HepG2 (cell line): Measurements from ENCODE around the gene CLDN10. TPM values are rescaled to one million over a fixed set of nuclear protein-coding genes. Genes with fewer than 3 reads are reported as not detected.

Experiments used
- ATAC-seq: fragments of 200-7000 bp; cut with Tn5 transposase; 3 replicates; pipeline ENCODE4 v1.9.1; 2020; ENCODE audit warnings: mild to moderate bottlenecking, moderate library complexity
- BruUV-seq: library from RNA; stranded (reverse); fragments of 400-500 nt; replicated peaks from 2 replicates; lab custom pipeline; 2021; lab: Mats Ljungman, UMichigan
- CTCF ChIA-PET: fragments of 300-600 bp; formaldehyde crosslinking; extraction: SDS; loops from one replicate; lab custom pipeline; 2021; ENCODE audit warnings: low total read pairs, inconsistent platforms, low intra/inter-chr PET ratio; lab: Yijun Ruan, JAX
- POLR2A ChIA-PET: fragments of 350-600 bp; sonication (Branson Sonifier 250); formaldehyde crosslinking; loops from one replicate; lab custom pipeline; 2020; ENCODE audit warnings: antibody characterized with exemption, inconsistent platforms; lab: Yijun Ruan, JAX
- DNase-seq: peaks from one replicate; pipeline ENCODE4 v3.0.0-alpha.2; 2015; ENCODE audit warnings: low spot score
- FAIRE-seq: peaks from 3 replicates; lab custom pipeline; 2011; peaks lifted over from hg19 to GRCh38; lab: Jason Lieb, UNC
- H2AFZ ChIP-seq: one replicate; pipeline ENCODE4 v1.6.1; 2011; ENCODE audit warnings: low read length, inconsistent platforms
- H3K27ac ChIP-seq: fragments of 300-600 bp; 3 replicates; pipeline ENCODE4 v1.8.0; 2011; ENCODE audit warnings: mixed run types, mild to moderate bottlenecking, mixed read lengths, low read length, inconsistent platforms; ENCODE audit not compliant: insufficient read depth; ENCODE audit errors: extremely low read length
- H3K27me3 ChIP-seq, 2 experiments: fragments of 200-600 bp in 1 of 2; 2 replicates in 1 of 2; 3 replicates in 1 of 2; pipeline versions ENCODE4 v1.6.0 to v1.8.0; 2011; ENCODE audit warnings: low read length in 2 of 2, mild to moderate bottlenecking in 2 of 2, moderate library complexity in 2 of 2, inconsistent platforms in 1 of 2; ENCODE audit not compliant: insufficient read depth in 2 of 2, control insufficient read depth in 1 of 2
- H3K36me3 ChIP-seq, 2 experiments: fragments of 200-600 bp in 1 of 2; replicated peaks in 1 of 2; 2 replicates in 1 of 2; 3 replicates in 1 of 2; pipeline versions ENCODE4 v1.5.1 to v1.8.0; 2011; ENCODE audit warnings: low read length in 2 of 2, inconsistent platforms in 1 of 2; ENCODE audit not compliant: insufficient read depth in 2 of 2, control insufficient read depth in 1 of 2
- H3K4me1 ChIP-seq: 2 replicates; pipeline ENCODE4 v1.5.1; 2012; ENCODE audit warnings: low read length, inconsistent platforms; ENCODE audit not compliant: insufficient read depth
- H3K4me2 ChIP-seq: 2 replicates; pipeline ENCODE4 v1.6.0; 2011; ENCODE audit warnings: low read depth, low read length, inconsistent platforms
- H3K4me3 ChIP-seq, 3 experiments: fragments of 200-600 bp in 1 of 3; sonication (generic), shearing (Covaris generic) in 1 of 3; replicated peaks in 1 of 3; 2 replicates each; pipeline ENCODE4 v1.5.1; 2011 to 2016; ENCODE audit warnings: low read length in 3 of 3, inconsistent platforms in 2 of 3, low read depth in 2 of 3, mild to moderate bottlenecking in 2 of 3, control low read depth in 1 of 3, mixed read lengths in 1 of 3; ENCODE audit not compliant: insufficient read depth in 1 of 3
- H3K79me2 ChIP-seq: one replicate; pipeline ENCODE4 v1.6.1; 2011; ENCODE audit warnings: low read length, inconsistent platforms; ENCODE audit not compliant: insufficient read depth
- H3K9ac ChIP-seq: 2 replicates; pipeline ENCODE4 v1.6.0; 2011; ENCODE audit warnings: mild to moderate bottlenecking, low read depth, low read length, inconsistent platforms; ENCODE audit not compliant: insufficient read depth
- H3K9me3 ChIP-seq: 2 replicates; pipeline ENCODE4 v1.5.1; 2012; ENCODE audit warnings: mild to moderate bottlenecking, low read length
- H4K20me1 ChIP-seq: 2 replicates; pipeline ENCODE4 v1.6.0; 2011; ENCODE audit warnings: inconsistent platforms, mild to moderate bottlenecking, low read length, moderate library complexity; ENCODE audit not compliant: insufficient read depth
- AHR ChIP-seq: IDR thresholded peaks from 2 replicates; pipeline ENCODE4 v1.6.1; 2018; ENCODE audit warnings: missing genetic modification reagents, missing compliant biosample characterization
- ARID5B ChIP-seq: IDR thresholded peaks from 2 replicates; pipeline ENCODE4 v1.4.0; 2020; ENCODE audit warnings: mild to moderate bottlenecking, missing genetic modification reagents
- ATF1 ChIP-seq: IDR thresholded peaks from 2 replicates; pipeline ENCODE4 v1.6.1; 2016; ENCODE audit warnings: mild to moderate bottlenecking, control low read depth
- ELF4 ChIP-seq: sonication (generic); formaldehyde crosslinking; IDR thresholded peaks from 2 replicates; pipeline ENCODE4 v1.5.0; 2020; ENCODE audit warnings: missing genetic modification reagents, mild to moderate bottlenecking, moderate library complexity, borderline replicate concordance
- ZNF674 ChIP-seq: sonication (generic); formaldehyde crosslinking; IDR thresholded peaks from 2 replicates; pipeline ENCODE4 v1.5.0; 2020; ENCODE audit warnings: low read depth, mild to moderate bottlenecking, missing genetic modification reagents
- WGBS: methylation state at CpG from one replicate; pipeline ENCODE4 v1.1.6; 2017; ENCODE audit warnings: low lambda C conversion rate; 5-methylcytosine and 5-hydroxymethylcytosine counted together
- in situ Hi-C: cut with HindIII; loops from 2 replicates; pipeline ENCODE4 v1.10.0; 2017; ENCODE audit warnings: low pct_unique_long_range_greater_than_20kb; ENCODE audit not compliant: extremely low pct_ligation_motif_present
- intact Hi-C: fragments of 100-400 bp; cut with micrococcal nuclease; formaldehyde crosslinking; loops from one replicate; pipeline ENCODE4 v1.10.0; 2022; ENCODE audit not compliant: unreplicated experiment
- polyA plus RNA-seq, 8 experiments: library from polyadenylated mRNA; depleted of rRNA in 3 of 8; stranded (reverse) in 7 of 8; unstranded in 1 of 8; fragments of >200 nt; fragmentation: Illumina TruSeq in 4 of 8; extraction: Trizol in 4 of 8; gene quantifications; 2 replicates each; pipeline versions ENCODE4 v1.2.1 to v1.2.3, GENCODE V29; 2011 to 2016; ENCODE audit warnings: low read depth in 4 of 8, missing spikeins in 1 of 8, mixed read lengths in 1 of 8; ENCODE audit not compliant: insufficient read depth in 1 of 8
- total RNA-seq, 5 experiments: library from RNA; depleted of rRNA; stranded (reverse); fragments of >200 nt; fragmentation: Illumina TruSeq; extraction: Trizol; gene quantifications; 2 replicates each; pipeline ENCODE4 v1.2.3, GENCODE V29; 2016; ENCODE audit warnings: low read depth in 1 of 5
- TF ChIP-seq, protein P1 (sequence below): IDR thresholded peaks from 2 replicates; pipeline ENCODE4 v1.6.1; 2018; ENCODE audit warnings: missing genetic modification reagents

The CLDN10 gene
- total and polyA plus RNA-seq, 2 of the 13 experiments (the other 11 are each of a cell fraction or from before 2014, with no cell fraction given): not detected

DNA sequence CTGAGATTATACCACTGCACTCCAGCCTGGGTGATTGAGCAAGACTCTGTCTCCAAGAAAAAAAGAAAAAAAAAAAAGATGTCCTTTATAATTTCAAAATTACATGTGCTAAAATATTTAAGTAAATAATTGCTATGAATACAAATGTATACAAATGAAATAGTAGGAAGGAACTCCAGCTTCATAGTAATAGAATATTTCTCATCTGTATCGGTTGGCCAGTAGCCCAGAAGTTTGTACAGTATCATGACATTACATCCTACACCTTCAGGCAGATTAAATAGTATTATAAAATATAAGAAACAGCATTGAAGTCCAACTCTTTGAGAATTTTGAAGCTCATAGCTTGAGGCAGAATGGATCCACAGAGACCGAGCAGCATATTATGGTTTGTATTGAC is 36.5 kb upstream of the CLDN10 start:
- in situ Hi-C loops (no loop called here), intact Hi-C loops (no loop called here)
- no peak overlapping the region for H3K4me2 ChIP-seq
- WGBS: 52% methylated on average over 2 of the region's 2 CpGs
- TF ChIP-seq AHR (CRISPR knock-in tag): no peak
- no peak for TF ChIP-seq ATF1
- TF ChIP-seq ARID5B (CRISPR knock-in tag): no peak
- TF ChIP-seq, protein P1, sequence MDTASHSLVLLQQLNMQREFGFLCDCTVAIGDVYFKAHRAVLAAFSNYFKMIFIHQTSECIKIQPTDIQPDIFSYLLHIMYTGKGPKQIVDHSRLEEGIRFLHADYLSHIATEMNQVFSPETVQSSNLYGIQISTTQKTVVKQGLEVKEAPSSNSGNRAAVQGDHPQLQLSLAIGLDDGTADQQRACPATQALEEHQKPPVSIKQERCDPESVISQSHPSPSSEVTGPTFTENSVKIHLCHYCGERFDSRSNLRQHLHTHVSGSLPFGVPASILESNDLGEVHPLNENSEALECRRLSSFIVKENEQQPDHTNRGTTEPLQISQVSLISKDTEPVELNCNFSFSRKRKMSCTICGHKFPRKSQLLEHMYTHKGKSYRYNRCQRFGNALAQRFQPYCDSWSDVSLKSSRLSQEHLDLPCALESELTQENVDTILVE (CRISPR knock-in tag): no peak
- no peak for TF ChIP-seq ELF4
- no peak for TF ChIP-seq ZNF674 (CRISPR knock-in tag)
- FAIRE-seq: no peak
- no peak overlapping the region for H3K9ac ChIP-seq
- ChIA-PET POLR2A (no interaction called here), CTCF (no interaction called here)
- no peaks in the 10 kb centered on the region for H4K20me1 ChIP-seq
- no peaks in the 10 kb centered on the region for H3K9me3 ChIP-seq
- no peak overlapping the region for H3K4me3 ChIP-seq
- no peaks in the 10 kb centered on the region for H3K79me2 ChIP-seq
- no peaks in the 10 kb centered on the region for H3K27me3 ChIP-seq
- ATAC-seq: no peak
- H3K36me3 ChIP-seq: no peaks in the 10 kb centered on the region
- no peak for DNase-seq
- no peak overlapping the region for H3K27ac ChIP-seq
- BruUV-seq: no TSS peak
- H3K4me1 ChIP-seq: no peaks in the 10 kb centered on the region
- no peak overlapping the region for H2AFZ ChIP-seq
